OCI-LY7 (cell line): Measurements from ENCODE around the gene PPP1R16B. TPM values are rescaled to one million over a fixed set of nuclear protein-coding genes. Genes with fewer than 3 reads are reported as not detected.
A peak's percentile ranks its signal among the peaks of the same experiment; 100 is the strongest.

Source experiments
- BruUV-seq: library from RNA; stranded (reverse); fragments of 400-500 nt; replicated peaks from 2 replicates; lab custom pipeline; 2021; lab: Mats Ljungman, UMichigan
- CTCF ChIA-PET: fragments of 300-600 bp; sonication (Branson Sonifier 250); formaldehyde crosslinking; loops from one replicate; lab custom pipeline; 2022; ENCODE audit warnings: antibody characterized with exemption; ENCODE audit not compliant: unreplicated experiment; lab: Charles Lee
- POLR2A ChIA-PET: fragments of 300-600 bp; sonication (Branson Sonifier 250); formaldehyde crosslinking; loops from one replicate; lab custom pipeline; 2022; ENCODE audit warnings: antibody characterized with exemption; lab: Charles Lee
- DNase-seq: peaks from one replicate; pipeline ENCODE4 v3.0.0-alpha.2; 2015; ENCODE audit warnings: low spot score
- H2AFZ ChIP-seq: fragments of 200-600 bp; sonication (generic), shearing (Covaris generic); 2 replicates; pipeline ENCODE4 v1.6.1; 2014; ENCODE audit warnings: mild to moderate bottlenecking, antibody characterized with exemption, low read length, moderate library complexity
- H3K27ac ChIP-seq: fragments of 200-600 bp; sonication (generic); 2 replicates; pipeline ENCODE4 v1.5.1; 2014; ENCODE audit warnings: mixed run types, low read depth, mild to moderate bottlenecking, moderate library complexity, low read length, inconsistent platforms; ENCODE audit not compliant: poor library complexity, severe bottlenecking
- H3K36me3 ChIP-seq: fragments of 200-600 bp; sonication (generic); 2 replicates; pipeline ENCODE4 v1.6.1; 2014; ENCODE audit warnings: mild to moderate bottlenecking, antibody characterized with exemption, low read length, moderate library complexity, mixed read lengths; ENCODE audit not compliant: insufficient read depth
- H3K4me1 ChIP-seq: fragments of 200-600 bp; sonication (generic); 2 replicates; pipeline ENCODE4 v1.5.1; 2014; ENCODE audit warnings: mild to moderate bottlenecking, low read length; ENCODE audit not compliant: insufficient read depth, poor library complexity, severe bottlenecking
- H3K4me2 ChIP-seq: fragments of 200-600 bp; sonication (generic); 2 replicates; pipeline ENCODE4 v1.6.1; 2014; ENCODE audit warnings: mild to moderate bottlenecking, low read length
- H3K4me3 ChIP-seq: fragments of 200-600 bp; sonication (generic); 2 replicates; pipeline ENCODE4 v1.5.1; 2014; ENCODE audit warnings: mild to moderate bottlenecking, low read depth, low read length; ENCODE audit not compliant: poor library complexity, severe bottlenecking
- H3K79me2 ChIP-seq: fragments of 200-600 bp; sonication (generic); 2 replicates; pipeline ENCODE4 v1.6.1; 2016; ENCODE audit warnings: low read depth, mild to moderate bottlenecking, low read length, moderate library complexity, mixed read lengths; ENCODE audit not compliant: insufficient read depth
- H3K9me2 ChIP-seq: fragments of 200-600 bp; sonication (generic); 2 replicates; pipeline ENCODE4 v1.6.1; 2016; ENCODE audit warnings: mild to moderate bottlenecking, low read length, mixed read lengths; ENCODE audit not compliant: insufficient read depth
- H3K9me3 ChIP-seq: fragments of 200-600 bp; sonication (generic); 2 replicates; pipeline ENCODE4 v1.6.1; 2014; ENCODE audit warnings: mild to moderate bottlenecking, mixed run types, low read length, mixed read lengths
- H4K20me1 ChIP-seq: fragments of 200-600 bp; sonication (generic); 2 replicates; pipeline ENCODE4 v1.6.1; 2014; ENCODE audit warnings: mild to moderate bottlenecking, antibody characterized with exemption, low read length, moderate library complexity, mixed read lengths; ENCODE audit not compliant: insufficient read depth
- CTCF ChIP-seq: fragments of 200-600 bp; sonication (generic); conservative IDR thresholded peaks from 2 replicates; pipeline ENCODE4 v1.5.1; 2014; ENCODE audit warnings: mild to moderate bottlenecking, antibody characterized with exemption, low read length, moderate library complexity, mixed read lengths
- EZH2phosphoT487 ChIP-seq: fragments of 200-600 bp; sonication (generic); IDR thresholded peaks from 2 replicates; pipeline ENCODE4 v1.6.1; 2018; ENCODE audit warnings: low read depth, borderline replicate concordance, mild to moderate bottlenecking, mixed run types, antibody characterized with exemption, low read length, moderate library complexity, mixed read lengths
- intact Hi-C: fragments of 100-400 bp; cut with micrococcal nuclease; formaldehyde crosslinking; loops from one replicate; pipeline ENCODE4 v1.10.0; 2022; ENCODE audit not compliant: unreplicated experiment
- total RNA-seq, 2 experiments: library from RNA; depleted of rRNA in 1 of 2; stranded (reverse); fragments of >200 nt in 1 of 2; shearing (Covaris generic) in 1 of 2; gene quantifications; 2 replicates each; pipeline ENCODE4 v1.2.3, GENCODE V29; 2014 to 2022

PPP1R16B gene
- total RNA-seq, 2 experiments from 2014 or later, result 45.4 to 49.7 TPM

GRCh38 chr20:38862226-38862625 lies 56.7 kb downstream of the PPP1R16B start:
- BruUV-seq, result no TSS peak
- intact Hi-C loops, result no loop called here
- ChIA-PET CTCF (interaction anchor here (0.8 to 1.7 kb wide), 4 partner anchors 13 to 31 kb away, joined by 3 to 8 read pairs (median 4); no protein-coding TSS in a partner anchor), POLR2A (interaction anchor here (0.7 to 5.9 kb wide), 10 partner anchors 10 to 830 kb away, joined by 3 to 29 read pairs (median 6); partner anchors contain the start of gene PPP1R16B)
- Histone ChIP-seq H3K9me3 (no peaks in the 10 kb centered on the region), H3K27ac (peak overlapping the region; percentile 86), H3K4me3 (peak overlapping the region; percentile 27), H3K4me1 (peaks cover 97% of the 10 kb centered on the region), H4K20me1 (no peaks in the 10 kb centered on the region), H3K36me3 (peaks cover 13% of the 10 kb centered on the region; the same call in 1 of the 2 replicates), H3K79me2 (peaks cover 46% of the 10 kb centered on the region; the same call in 1 of the 2 replicates), H3K9me2 (no peaks in the 10 kb centered on the region), H2AFZ (no peak overlapping the region), H3K4me2 (peak overlapping the region; percentile 72)
- DNase-seq, result no peak
- TF ChIP-seq EZH2phosphoT487 (no peak), CTCF (no peak)

- ChIA-PET CTCF (interaction anchor here (1.0 to 1.4 kb wide), 2 partner anchors 11 to 30 kb away, joined by 5 to 8 read pairs; no protein-coding TSS in a partner anchor), POLR2A (interaction anchor here (0.7 to 5.9 kb wide), 8 partner anchors 9 to 603 kb away, joined by 3 to 29 read pairs (median 7); partner anchors contain the start of gene PPP1R16B)
- H2AFZ ChIP-seq, result no peak overlapping the region; the same call in 1 of the 2 replicates
- peak overlapping the region; percentile 27 for H3K4me3 ChIP-seq
- peak overlapping the region; percentile 72 for H3K4me2 ChIP-seq
- DNase-seq, result peak; percentile 87
- no TSS peak for BruUV-seq
- no peaks in the 10 kb centered on the region for H3K9me3 ChIP-seq
- no peaks in the 10 kb centered on the region for H3K9me2 ChIP-seq
- intact Hi-C loops, result loop anchor here (1.0 kb wide), 2 partner anchors 12 to 29 kb away; no protein-coding TSS in a partner anchor
- peaks cover 12% of the 10 kb centered on the region; the same call in 1 of the 2 replicates for H3K36me3 ChIP-seq
- TF ChIP-seq CTCF, result no peak
- no peak for TF ChIP-seq EZH2phosphoT487
- peaks cover 53% of the 10 kb centered on the region for H3K79me2 ChIP-seq
- peak overlapping the region; percentile 86 for H3K27ac ChIP-seq
- H3K4me1 ChIP-seq, result peaks cover 95% of the 10 kb centered on the region
- H4K20me1 ChIP-seq, result no peaks in the 10 kb centered on the region
Measured at GRCh38 chr20:38863024-38863851, 57.7 kb downstream of the PPP1R16B start.
